Neural cell (in vitro differentiated cells): ENCODE measurements around the gene KIF16B. TPM values are rescaled to one million over a fixed set of nuclear protein-coding genes. Genes with fewer than 3 reads are reported as not detected.

Source experiments
- H2AFZ ChIP-seq: fragments of 200-600, 300-800 bp; sonication (generic), shearing (Covaris generic); 2 replicates; pipeline ENCODE4 v1.6.0; 2014; ENCODE audit warnings: low read depth, mild to moderate bottlenecking, antibody characterized with exemption, low read length, moderate library complexity
- H3F3A ChIP-seq: fragments of 200-600 bp; shearing (Covaris generic); 2 replicates; pipeline ENCODE4 v1.6.1; 2016; ENCODE audit warnings: mild to moderate bottlenecking, moderate library complexity, mixed read lengths, antibody characterized with exemption, low read length; ENCODE audit not compliant: insufficient read depth, poor library complexity, severe bottlenecking
- H3K27ac ChIP-seq: fragments of 200-600, 300-800 bp; sonication (generic), shearing (Covaris generic); 2 replicates; pipeline ENCODE4 v1.5.1; 2014; ENCODE audit warnings: mild to moderate bottlenecking, low read length, moderate library complexity
- H3K27me3 ChIP-seq: fragments of 300-800, 200-600 bp; sonication (generic), shearing (Covaris generic); 2 replicates; pipeline ENCODE4 v1.6.0; 2014; ENCODE audit warnings: mild to moderate bottlenecking, low read depth, low read length, moderate library complexity; ENCODE audit not compliant: insufficient read depth
- H3K36me3 ChIP-seq: fragments of 300-800, 200-600 bp; sonication (generic), shearing (Covaris generic); 2 replicates; pipeline ENCODE4 v1.5.1; 2014; ENCODE audit warnings: mild to moderate bottlenecking, antibody characterized with exemption, low read length, moderate library complexity; ENCODE audit not compliant: insufficient read depth
- H3K4me2 ChIP-seq: fragments of 300-800, 200-600 bp; sonication (generic), shearing (Covaris generic); 2 replicates; pipeline ENCODE4 v1.6.0; 2014; ENCODE audit warnings: mild to moderate bottlenecking, low read length
- H3K4me3 ChIP-seq: fragments of 300-800, 200-600 bp; sonication (generic), shearing (Covaris generic); 2 replicates; pipeline ENCODE4 v1.5.1; 2014; ENCODE audit warnings: mild to moderate bottlenecking, low read length, moderate library complexity
- H3K79me2 ChIP-seq: fragments of 200-600 bp; shearing (Covaris generic); replicated peaks from 2 replicates; pipeline ENCODE4 v1.6.0; 2014; ENCODE audit warnings: mild to moderate bottlenecking, low read length, moderate library complexity; ENCODE audit not compliant: insufficient read depth
- H3K9ac ChIP-seq: fragments of 300-800, 200-600 bp; sonication (generic), shearing (Covaris generic); 2 replicates; pipeline ENCODE4 v1.6.1; 2016; ENCODE audit warnings: mild to moderate bottlenecking, low read length, mixed read lengths
- H3K9me2 ChIP-seq: fragments of 200-600 bp; shearing (Covaris generic); 2 replicates; pipeline ENCODE4 v1.6.1; 2016; ENCODE audit warnings: mild to moderate bottlenecking, low read length, mixed read lengths; ENCODE audit not compliant: insufficient read depth
- H3K9me3 ChIP-seq: fragments of 200-600, 300-800 bp; sonication (generic), shearing (Covaris generic); 2 replicates; pipeline ENCODE4 v1.6.1; 2016; ENCODE audit warnings: mild to moderate bottlenecking, mixed run types, low read length, moderate library complexity, mixed read lengths
- H4K20me1 ChIP-seq: fragments of 200-600 bp; shearing (Covaris generic); 2 replicates; pipeline ENCODE4 v1.6.1; 2016; ENCODE audit warnings: mild to moderate bottlenecking, mixed run types; ENCODE audit not compliant: insufficient read depth
- EP300 ChIP-seq: fragments of 450-650 bp; conservative IDR thresholded peaks from 2 replicates; pipeline ENCODE4 v1.6.1; 2014; ENCODE audit warnings: antibody characterized with exemption, mild to moderate bottlenecking, moderate library complexity; ENCODE audit not compliant: poor library complexity, severe bottlenecking
- EZH2 ChIP-seq: fragments of 200-600, 300-800 bp; shearing (Covaris generic), sonication (generic); IDR thresholded peaks from 2 replicates; pipeline ENCODE4 v1.6.1; 2014; ENCODE audit warnings: antibody characterized with exemption, low read length, borderline replicate concordance, mild to moderate bottlenecking; ENCODE audit not compliant: insufficient read depth, poor library complexity, severe bottlenecking
- MXI1 ChIP-seq: fragments of 450-650 bp; conservative IDR thresholded peaks from 2 replicates; pipeline ENCODE4 v1.6.1; 2014; ENCODE audit warnings: antibody characterized with exemption, mild to moderate bottlenecking; ENCODE audit not compliant: poor library complexity, severe bottlenecking
- POLR2AphosphoS5 ChIP-seq: IDR thresholded peaks from 2 replicates; pipeline ENCODE4 v1.6.1; 2012
- RAD21 ChIP-seq: fragments of 450-650 bp; conservative IDR thresholded peaks from 2 replicates; pipeline ENCODE4 v1.6.1; 2014; ENCODE audit warnings: antibody characterized with exemption, mild to moderate bottlenecking, moderate library complexity
- SMC3 ChIP-seq: fragments of 450-650 bp; conservative IDR thresholded peaks from 2 replicates; pipeline ENCODE4 v1.6.1; 2014; ENCODE audit warnings: antibody characterized with exemption, mild to moderate bottlenecking, moderate library complexity; ENCODE audit not compliant: poor library complexity
- TAF1 ChIP-seq: IDR thresholded peaks from 2 replicates; pipeline ENCODE4 v1.6.1; 2012; ENCODE audit warnings: low read depth
- polyA plus RNA-seq: library from polyadenylated mRNA; depleted of rRNA; stranded (reverse); fragments of >200 nt; gene quantifications from 2 replicates; pipeline ENCODE4 v1.2.3, GENCODE V29; 2014
- TF ChIP-seq, protein P1 (sequence below): fragments of 450-650 bp; IDR thresholded peaks from 2 replicates; pipeline ENCODE4 v1.5.1; 2014; ENCODE audit warnings: antibody characterized with exemption, mild to moderate bottlenecking, moderate library complexity; ENCODE audit not compliant: poor library complexity, severe bottlenecking
- TF ChIP-seq, protein P2 (sequence below): IDR thresholded peaks from 2 replicates; pipeline ENCODE4 v1.6.1; 2012; ENCODE audit warnings: borderline replicate concordance

Gene KIF16B
- polyA plus RNA-seq, 1 donor from 2014 or later: 3.8 TPM

DNA sequence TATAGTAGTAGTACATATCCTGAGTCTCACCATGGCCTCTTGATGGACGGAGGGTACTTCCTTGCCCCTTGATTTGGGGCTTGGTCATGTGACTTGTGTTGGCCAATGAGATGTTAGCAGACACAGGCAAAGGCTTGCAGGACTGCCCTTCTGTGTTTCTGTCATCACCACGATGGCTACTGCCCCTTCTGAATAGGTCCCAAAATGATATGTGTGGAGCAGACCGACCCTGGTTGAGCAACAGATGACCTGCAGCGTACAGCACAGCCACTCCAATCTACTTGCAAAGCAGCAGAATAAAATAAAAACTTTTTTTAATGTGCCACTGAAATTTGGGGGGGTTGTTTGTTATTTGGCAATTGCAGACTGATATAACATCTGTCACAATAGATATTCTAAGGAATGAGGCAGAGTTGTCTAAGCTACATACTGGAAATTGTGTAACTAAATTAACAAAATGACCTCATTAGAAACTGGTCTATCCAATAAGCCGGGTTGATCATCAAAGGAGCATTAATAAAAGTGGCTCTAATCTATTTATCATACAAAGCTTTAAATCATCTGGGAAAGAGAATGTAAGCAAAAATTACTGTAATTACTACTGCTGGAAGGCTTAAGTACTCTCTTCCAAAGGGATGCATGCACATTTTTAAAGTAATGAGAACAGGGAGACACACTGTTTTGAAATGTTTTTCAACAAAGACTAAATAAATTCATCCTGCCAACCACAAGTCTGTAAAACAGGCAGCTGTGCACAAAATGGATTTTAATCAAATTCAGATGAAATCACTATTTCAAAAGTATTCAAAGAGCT lies 209.5 kb downstream of the KIF16B start:
- H2AFZ ChIP-seq: no peak overlapping the region
- H3K4me3 ChIP-seq: no peak overlapping the region
- H3K27ac ChIP-seq: no peak overlapping the region

DNA sequence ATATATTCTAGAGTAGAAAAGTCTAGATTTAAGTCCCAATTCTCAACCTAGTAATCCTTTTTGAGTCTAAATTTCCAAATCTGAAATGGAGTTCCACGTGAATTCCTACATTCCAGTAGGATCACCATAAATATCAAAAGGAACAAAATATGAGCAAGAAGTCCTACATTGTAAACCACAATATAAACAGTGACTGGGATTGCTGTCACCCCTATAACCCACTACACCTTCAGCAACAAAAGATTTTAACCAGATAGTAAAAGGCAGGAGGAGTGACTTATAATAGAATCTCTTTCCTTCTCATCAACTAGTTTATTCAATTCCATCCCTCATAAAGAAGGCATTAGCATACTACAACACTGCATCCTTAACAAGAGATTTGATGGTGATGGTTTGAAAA lies 210.6 kb downstream of the KIF16B start:
- no peaks in the 10 kb centered on the region for H3F3A ChIP-seq
- H3K4me2 ChIP-seq: no peak overlapping the region
- no peak overlapping the region for H3K27ac ChIP-seq
- no peaks in the 10 kb centered on the region for H3K79me2 ChIP-seq
- H3K9me3 ChIP-seq: no peaks in the 10 kb centered on the region
- H3K9ac ChIP-seq: no peak overlapping the region
- H4K20me1 ChIP-seq: no peaks in the 10 kb centered on the region
- no peak overlapping the region for H2AFZ ChIP-seq
- H3K36me3 ChIP-seq: no peaks in the 10 kb centered on the region
- H3K27me3 ChIP-seq: no peaks in the 10 kb centered on the region
- H3K4me3 ChIP-seq: no peak overlapping the region
- H3K9me2 ChIP-seq: no peaks in the 10 kb centered on the region
- no peak for TF ChIP-seq RAD21
- TF ChIP-seq, protein P1, sequence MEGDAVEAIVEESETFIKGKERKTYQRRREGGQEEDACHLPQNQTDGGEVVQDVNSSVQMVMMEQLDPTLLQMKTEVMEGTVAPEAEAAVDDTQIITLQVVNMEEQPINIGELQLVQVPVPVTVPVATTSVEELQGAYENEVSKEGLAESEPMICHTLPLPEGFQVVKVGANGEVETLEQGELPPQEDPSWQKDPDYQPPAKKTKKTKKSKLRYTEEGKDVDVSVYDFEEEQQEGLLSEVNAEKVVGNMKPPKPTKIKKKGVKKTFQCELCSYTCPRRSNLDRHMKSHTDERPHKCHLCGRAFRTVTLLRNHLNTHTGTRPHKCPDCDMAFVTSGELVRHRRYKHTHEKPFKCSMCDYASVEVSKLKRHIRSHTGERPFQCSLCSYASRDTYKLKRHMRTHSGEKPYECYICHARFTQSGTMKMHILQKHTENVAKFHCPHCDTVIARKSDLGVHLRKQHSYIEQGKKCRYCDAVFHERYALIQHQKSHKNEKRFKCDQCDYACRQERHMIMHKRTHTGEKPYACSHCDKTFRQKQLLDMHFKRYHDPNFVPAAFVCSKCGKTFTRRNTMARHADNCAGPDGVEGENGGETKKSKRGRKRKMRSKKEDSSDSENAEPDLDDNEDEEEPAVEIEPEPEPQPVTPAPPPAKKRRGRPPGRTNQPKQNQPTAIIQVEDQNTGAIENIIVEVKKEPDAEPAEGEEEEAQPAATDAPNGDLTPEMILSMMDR: no peak
- no peak for TF ChIP-seq POLR2AphosphoS5
- no peak for TF ChIP-seq TAF1
- TF ChIP-seq, protein P2, sequence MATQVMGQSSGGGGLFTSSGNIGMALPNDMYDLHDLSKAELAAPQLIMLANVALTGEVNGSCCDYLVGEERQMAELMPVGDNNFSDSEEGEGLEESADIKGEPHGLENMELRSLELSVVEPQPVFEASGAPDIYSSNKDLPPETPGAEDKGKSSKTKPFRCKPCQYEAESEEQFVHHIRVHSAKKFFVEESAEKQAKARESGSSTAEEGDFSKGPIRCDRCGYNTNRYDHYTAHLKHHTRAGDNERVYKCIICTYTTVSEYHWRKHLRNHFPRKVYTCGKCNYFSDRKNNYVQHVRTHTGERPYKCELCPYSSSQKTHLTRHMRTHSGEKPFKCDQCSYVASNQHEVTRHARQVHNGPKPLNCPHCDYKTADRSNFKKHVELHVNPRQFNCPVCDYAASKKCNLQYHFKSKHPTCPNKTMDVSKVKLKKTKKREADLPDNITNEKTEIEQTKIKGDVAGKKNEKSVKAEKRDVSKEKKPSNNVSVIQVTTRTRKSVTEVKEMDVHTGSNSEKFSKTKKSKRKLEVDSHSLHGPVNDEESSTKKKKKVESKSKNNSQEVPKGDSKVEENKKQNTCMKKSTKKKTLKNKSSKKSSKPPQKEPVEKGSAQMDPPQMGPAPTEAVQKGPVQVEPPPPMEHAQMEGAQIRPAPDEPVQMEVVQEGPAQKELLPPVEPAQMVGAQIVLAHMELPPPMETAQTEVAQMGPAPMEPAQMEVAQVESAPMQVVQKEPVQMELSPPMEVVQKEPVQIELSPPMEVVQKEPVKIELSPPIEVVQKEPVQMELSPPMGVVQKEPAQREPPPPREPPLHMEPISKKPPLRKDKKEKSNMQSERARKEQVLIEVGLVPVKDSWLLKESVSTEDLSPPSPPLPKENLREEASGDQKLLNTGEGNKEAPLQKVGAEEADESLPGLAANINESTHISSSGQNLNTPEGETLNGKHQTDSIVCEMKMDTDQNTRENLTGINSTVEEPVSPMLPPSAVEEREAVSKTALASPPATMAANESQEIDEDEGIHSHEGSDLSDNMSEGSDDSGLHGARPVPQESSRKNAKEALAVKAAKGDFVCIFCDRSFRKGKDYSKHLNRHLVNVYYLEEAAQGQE: no peak
- TF ChIP-seq EP300: no peak
- TF ChIP-seq MXI1: no peak
- TF ChIP-seq EZH2: no peak
- TF ChIP-seq SMC3: no peak

More for the DNA sequence above, 209.5 kb downstream of the KIF16B start:
- H3F3A ChIP-seq: no peaks in the 10 kb centered on the region
- H3K79me2 ChIP-seq: no peaks in the 10 kb centered on the region
- no peaks in the 10 kb centered on the region for H3K9me2 ChIP-seq
- no peaks in the 10 kb centered on the region for H4K20me1 ChIP-seq
- H3K27me3 ChIP-seq: no peaks in the 10 kb centered on the region
- no peak overlapping the region for H3K4me2 ChIP-seq
- no peaks in the 10 kb centered on the region for H3K9me3 ChIP-seq
- TF ChIP-seq, protein P1: no peak
- TF ChIP-seq POLR2AphosphoS5: no peak
- no peak for TF ChIP-seq EZH2
- TF ChIP-seq, protein P2: no peak
- no peak for TF ChIP-seq RAD21
- no peak for TF ChIP-seq MXI1
- TF ChIP-seq EP300: no peak
- TF ChIP-seq TAF1: no peak
- TF ChIP-seq SMC3: no peak
- no peaks in the 10 kb centered on the region for H3K36me3 ChIP-seq
- H3K9ac ChIP-seq: no peak overlapping the region
